NCI-H1436 (cell line): ENCODE data around the gene DFFB.

Experiments
- DNase-seq: peaks from one replicate; lab custom pipeline; 2025; lab: John Stamatoyannopoulos, UW

DFFB gene

DNA sequence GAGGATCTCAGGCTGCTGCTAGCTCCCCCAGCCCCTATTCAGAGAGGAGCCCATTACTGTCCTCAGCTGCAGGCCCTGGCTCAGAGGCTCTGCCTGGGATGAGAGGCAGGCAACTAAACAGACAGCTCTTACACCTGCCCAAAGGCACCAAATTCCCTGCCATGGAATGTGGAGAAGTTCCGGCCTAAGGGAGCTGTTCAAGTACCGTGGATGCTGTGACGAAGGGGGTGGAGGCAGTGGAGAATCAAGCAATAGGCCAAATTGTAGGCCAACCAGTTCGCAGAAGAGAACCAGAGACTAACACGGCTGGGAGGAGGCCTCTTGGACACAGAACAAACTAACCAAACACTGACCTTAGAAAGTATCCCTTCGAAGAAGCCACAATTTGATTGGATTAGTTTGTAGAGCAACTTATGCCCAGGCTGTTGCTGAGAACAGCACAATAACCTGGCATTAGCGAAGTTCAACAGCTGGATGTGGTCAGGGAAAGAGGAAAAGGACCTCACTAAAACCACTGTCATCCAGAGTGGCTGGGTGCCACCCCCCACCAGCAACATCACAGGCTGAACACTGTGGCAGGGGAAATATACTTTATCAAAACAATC is 39.2 kb downstream of the DFFB start:
- DNase-seq = no peak

DNA sequence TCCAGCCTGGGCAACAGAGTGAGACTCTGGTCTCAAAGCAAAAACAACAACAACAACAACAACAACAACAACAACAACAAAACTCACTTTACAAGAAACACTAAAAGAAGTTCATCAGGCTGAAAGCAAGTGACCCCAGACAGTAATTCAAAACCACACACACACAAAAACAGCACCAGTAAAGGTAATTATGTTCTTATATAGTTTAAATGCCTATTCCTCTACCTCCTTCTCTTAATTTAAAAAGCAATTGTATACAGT is 41.1 kb downstream of the DFFB start:
- DNase-seq = no peak

DNA sequence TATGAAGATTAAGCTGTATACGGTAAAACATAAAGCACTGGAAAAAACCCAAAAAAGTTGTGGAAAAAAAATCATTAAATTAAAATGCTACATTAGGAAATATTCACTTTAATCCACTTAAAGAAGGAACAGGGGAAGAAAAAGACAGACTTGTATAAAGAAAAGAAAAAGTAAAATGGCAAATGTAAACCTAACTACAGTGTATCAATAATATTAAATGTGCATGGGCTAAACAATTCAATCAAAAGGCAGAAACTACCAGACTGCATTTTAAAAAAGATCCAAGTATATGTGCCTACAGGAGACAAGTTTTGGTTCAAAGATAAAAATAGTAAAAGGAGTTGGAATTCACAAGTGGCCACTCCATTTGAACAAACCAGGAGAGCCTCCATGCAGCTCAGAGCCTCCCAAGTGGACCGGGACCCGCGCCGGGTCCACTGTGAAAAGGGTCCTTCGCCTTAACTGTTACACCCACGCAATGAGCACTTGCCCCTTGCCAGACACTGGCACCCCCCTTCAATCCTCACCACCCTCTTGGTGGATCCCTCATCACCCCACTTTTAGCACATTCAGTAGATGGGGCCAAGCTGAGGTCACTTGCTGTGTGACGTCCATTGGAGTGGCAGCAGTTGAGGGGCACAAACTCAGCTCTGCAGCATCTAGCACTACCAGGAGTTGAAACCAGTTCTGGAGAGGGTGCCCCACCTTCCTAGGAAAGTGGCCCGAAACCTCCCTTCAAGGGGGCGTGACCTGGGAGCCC is 41.9 kb downstream of the DFFB start:
- DNase-seq = no peak

DNA sequence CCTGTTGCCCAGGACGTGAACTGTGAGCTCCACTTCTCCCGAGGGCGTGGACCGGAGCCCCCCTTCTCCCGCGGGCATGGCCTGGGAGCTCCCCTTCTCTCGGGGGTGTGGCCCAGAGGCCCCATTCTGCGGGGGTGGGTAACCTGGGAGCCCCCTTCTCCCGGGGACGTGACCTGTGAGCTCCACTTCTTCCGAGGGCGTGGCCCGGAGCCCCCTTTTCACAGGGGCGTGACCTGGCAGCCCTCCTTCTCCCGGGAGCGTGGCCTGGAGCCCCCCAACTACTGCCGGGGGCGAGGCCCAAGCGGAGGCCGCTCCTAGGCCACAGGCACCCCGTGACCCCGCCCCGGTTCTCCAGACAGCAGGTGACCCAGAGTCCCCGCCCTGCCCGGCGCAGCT is 42.5 kb downstream of the DFFB start:
- no peak for DNase-seq

DNA sequence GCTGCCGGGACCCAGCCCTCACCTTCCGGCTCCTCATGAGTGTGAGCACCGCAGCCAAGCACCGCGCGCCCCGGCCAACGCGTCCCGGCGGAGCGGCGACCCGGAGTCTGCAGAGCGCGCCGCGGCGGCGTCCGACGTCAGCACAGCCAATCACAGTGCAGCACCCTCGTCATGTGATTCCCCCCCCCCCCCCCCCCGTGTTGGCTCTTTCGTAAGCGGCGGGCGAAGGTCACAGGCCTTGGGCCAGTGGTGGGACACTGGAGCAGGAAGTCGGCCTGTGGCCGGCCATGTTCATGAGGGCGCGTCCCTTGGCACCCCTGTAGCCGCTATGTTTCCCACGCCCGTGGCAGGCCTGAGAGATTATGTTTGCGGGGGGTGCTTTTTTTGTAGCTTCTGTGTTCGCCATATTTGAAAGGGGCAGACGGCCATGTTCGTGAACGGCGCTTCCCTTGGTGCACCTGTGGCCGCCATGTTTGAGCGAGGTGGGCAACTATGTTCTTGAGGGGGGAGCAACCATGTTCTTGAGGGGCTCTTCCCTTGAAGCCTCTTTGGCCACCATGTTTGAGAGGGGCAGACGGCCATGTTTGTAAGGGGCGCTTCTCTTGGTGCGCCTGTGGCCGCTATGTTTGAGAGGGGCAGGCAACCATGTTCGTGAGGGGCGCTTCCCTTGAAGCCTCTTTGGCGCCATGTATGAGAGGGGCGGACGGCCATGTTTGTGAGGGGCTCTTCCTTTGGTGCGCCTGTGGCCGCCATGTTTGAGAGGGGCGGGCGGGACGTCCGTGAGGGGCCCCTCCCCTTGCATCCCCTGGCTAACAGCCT is 43.1 kb downstream of the DFFB start, which contains the start of gene C1orf174:
Gene C1orf174, minus strand, starts transcription at position 123 of the 819 bp plus-strand sequence. Its CDS starts 86 bp downstream, at position 37.
- DNase-seq = peak; percentile 96

DNA sequence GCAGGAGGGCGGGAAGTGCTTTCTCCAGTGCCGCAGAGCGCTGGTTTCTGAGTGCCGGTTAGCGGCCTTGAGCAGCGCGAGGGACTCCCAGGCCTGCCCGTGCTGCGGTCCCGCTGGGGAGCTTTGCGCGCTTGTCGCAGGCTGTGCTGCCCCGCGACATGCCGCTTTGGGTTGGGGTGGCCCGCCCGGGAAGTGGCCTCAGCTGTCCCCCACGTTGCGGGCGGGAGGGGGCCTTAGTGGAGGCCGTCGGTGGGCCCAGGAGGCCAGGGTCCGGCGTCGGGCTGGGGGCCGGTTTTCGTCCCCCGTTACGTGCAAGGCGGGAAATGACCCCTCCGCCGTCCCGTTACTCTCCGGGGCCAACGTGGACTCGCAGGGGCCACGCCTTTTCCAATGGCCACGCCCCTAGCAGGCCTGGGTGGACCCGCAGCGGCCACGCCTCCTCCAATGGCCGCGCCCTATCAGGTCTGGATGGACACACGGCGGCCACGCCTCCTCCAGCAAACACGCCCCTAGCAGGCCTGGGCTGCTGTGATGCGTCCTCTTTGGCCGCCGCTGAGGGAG is 43.8 kb downstream of the DFFB start:
- peak; percentile 92 for DNase-seq

DNA sequence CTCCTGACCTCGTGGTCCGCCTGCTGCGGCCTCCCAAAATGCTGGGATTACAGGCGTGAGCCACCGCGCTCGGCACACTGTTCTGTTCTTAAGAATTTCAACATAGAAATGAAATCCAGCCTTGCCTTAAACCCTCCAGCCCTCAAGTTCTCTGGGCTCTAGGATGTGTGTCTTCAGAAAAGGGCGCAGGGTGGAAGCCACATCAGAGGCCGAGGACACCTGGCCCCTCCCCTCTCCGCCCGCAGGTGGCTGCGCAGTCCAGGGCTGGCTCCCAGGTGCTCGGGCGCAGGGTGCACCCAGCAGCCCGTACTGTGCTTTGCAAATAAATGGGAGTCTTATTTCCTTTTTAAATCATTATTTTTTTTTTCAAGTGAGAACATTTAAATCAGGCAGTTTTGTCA is 44.8 kb downstream of the DFFB start:
- DNase-seq = no peak

DNA sequence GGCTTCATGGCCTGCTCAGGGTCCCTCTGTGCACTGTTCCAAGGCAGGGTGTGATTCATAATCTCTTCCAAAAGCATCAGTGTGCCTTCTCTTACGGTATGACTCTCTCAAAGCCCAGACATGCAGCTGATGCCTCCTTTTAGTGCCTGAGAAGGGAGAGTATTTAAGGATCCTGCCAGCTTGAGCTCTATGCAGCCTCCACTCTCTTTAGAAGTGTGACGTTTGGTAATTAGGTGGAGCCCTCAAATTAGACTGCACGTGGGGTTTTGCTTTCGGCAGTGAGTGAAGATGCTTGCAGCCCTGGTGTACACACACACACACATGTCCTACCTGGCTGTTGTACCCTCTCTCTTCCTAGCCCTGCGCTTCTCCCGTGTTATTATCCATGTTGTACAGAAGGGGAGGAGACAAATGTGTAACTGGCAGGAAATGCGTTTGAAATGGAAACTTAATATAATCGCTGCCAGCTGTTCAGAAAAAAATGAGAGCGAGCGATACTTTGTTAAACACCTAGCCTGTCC is 45.4 kb downstream of the DFFB start:
- DNase-seq = no peak

DNA sequence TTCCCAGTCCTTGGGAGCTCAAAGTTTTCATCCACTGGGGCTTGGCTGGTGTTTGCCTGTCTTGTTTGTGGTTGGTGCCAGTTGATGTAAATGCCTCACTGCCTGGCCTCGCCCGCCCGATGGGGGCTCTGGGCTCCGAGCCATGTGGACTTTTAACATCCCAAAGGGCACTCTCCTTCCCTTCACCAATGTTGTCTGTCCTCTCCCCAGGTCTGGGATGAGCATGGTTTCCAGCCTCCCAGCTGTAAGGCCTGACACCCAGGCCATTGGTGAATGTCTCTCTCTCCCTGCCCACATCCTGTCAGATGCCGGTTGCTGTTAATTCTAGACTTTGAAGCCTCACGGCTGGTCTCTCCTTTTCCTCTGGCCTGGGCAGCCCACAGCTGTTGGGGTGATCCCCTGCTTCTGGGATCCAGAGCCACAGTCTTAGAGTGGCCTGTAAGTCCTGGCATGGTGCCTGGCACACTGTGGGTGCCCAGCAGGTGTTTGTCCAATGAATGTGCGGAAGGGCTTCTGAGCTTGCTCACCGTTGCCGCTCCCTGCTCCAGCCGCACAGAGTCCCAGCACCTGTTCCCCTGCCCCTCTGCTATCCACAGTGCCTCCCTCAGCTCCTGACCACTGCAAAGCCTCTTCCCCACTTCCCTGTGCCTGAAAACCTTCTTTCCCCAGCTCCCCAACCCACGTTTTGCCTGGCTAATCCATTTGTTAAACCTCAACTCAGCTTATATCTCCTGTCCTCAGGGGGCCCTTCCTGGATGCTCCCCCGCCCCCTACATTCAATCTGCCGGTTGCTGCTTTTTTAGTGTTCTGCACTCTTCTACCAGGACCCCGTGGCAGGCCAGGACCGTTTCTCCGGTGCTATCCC is 46.1 kb downstream of the DFFB start:
- no peak for DNase-seq

DNA sequence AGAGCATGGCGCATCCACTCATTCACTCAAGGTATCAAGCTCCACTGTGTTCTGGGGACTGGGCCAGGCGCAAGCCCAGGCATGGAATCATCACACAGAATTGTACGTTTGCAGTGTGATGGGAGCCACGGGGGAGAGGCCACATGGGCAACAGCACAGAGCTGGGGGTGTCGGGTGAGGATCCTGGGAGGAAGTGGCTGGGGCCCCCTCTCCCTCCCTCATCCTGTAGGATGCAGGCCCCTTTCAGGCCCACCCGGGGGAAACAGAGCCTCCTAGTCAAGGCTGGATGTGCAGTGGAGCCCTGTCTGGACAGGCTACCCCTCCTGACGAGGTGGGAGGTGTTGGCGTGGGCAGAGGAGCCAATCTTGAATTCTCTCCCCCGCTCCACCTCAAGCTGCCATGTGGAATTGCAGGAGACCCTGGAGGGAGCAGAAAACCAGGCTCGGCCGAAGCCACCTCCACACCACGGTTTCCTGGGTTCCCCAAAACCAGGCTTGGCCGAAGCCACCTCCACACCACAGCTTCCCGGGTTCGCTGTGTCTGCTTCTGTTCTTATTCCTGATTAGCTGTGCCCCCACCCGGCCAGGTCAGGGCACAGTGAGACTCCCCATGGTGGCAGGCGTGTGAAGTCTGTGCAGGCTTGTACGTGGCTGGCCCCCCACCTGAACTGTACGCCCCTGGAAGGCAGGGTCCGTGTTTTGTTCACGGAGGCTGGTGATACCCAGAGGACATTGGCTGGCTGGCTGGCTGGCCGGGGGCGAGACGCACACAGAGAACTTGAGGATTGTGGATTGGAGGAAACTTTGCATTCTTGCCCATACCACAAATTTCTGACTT is 46.9 kb downstream of the DFFB start:
- DNase-seq = no peak

DNA sequence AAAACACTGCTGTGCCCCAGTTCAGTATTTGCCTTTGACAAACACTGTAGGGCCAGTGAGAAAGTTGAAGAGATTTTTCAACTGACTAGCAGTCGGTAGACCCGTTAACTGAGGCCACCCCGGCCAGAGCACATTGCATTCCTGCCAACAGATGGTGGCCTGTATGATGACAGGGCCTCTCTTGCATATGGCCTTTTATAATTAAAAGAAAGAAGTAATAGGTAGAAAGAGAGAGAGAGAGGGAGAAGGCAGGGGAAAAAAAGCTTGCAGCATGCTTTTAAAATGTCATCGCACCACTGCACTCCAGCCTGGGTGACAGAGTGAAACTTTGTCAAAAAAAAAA is 47.5 kb downstream of the DFFB start:
- DNase-seq = no peak

DNA sequence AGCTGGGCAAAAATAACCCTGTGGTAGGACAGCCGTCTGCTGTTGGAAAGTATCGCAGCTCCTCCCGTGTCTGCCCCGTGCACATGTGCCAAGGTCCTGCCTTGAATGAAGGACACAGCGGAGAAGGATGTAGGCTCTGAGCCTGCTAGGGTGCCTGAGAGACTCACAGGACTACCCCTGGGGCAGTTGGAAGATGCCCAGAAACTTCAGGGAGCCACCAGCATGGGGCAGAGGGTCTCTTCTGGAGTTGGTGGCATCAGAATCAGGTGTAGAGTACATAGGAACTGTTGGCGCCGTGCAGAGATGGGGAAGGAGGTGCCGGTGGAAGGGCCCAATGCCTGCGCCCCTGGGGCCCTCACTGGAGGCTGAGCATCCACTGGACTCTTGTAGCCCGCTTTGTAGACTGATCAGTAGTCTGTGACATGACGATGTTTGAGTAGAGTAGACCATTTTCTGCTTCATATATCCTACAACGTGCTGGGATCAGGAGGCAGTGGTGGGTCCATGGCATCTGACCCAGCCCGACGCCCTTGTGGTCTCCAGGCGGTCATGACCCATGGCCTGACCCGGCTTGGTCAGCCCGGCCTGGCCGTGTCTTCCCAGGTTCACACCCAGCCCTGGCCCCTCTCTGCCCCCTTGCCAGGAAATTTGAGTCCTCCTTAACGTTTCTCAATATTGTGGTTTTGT is 48.1 kb downstream of the DFFB start:
- no peak for DNase-seq

DNA sequence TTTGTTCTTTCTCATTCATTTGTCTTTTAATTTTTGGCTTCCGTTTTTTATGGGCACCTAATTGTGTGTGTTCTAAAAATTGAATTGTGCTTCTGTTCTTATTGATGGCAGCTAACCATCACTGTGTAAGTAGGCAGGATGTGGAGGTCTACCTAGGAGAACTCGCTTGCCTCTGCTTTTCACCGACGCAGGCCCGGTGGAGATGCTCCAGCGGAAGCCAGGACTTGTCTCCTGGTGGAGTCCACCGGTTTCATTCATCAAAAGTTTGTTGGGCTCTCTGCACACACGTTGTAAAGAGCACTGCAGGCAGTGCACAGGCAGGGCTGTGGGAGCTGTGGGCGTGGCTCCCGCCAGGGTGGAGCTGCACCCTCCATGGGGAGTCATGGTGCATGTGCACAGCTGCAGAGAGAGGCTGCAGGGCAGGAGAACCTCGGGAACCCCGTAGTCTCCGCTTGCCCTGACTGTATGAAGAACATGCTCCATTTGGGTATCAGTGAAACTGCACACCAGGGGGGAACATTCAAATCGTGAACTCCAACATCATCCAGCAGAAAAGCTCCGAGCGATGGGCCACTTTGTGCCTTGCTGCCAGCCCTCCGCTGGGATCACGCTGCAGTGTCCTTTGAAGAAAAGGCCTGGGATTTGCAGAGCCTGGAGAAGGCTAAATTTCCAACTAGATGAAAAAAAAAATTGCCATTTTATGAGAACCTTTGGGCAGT is 48.8 kb downstream of the DFFB start:
- DNase-seq = no peak

DNA sequence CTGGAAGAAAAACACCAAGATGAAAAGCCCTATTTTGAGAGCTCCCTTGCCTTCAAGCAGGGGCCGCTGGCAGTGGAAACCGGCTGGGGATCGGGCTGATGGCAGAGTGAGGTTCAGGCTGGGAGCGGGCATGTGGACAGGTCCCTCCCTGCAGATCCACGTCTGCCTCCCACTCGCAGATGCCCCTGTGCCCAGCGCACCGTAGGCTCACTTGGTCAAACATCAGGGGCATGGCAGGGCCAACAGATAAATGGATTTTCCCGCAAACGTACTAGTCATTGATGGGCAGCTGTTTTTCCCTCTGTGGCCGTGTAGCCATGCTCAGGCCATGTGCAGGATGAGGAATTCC is 49.4 kb downstream of the DFFB start:
- no peak for DNase-seq

DNA sequence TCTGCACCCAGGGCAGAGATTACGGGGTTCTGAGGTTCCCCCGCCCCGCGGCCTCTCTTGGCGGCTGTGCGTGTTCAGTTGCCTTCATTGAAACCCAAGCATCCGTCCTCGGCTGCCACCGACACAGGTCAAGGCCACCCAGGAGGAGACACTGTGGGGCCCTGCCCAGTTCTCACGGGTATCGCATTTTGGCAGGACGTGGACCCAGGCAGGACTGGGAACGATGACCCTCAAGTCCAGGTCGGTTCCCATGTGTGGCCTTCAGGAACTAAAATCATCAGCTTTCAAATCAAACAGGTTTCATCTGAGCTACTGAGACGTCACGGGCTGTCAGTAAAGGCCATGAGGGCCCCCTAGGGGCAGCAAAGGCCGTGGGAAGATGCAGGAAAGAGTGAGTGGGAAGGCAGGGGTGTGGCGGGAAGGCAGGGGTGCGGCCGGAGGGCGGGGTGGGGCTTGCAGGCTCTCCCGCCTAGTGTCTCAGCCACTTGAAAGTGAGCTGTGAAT is 49.8 kb downstream of the DFFB start:
- DNase-seq = no peak

DNA sequence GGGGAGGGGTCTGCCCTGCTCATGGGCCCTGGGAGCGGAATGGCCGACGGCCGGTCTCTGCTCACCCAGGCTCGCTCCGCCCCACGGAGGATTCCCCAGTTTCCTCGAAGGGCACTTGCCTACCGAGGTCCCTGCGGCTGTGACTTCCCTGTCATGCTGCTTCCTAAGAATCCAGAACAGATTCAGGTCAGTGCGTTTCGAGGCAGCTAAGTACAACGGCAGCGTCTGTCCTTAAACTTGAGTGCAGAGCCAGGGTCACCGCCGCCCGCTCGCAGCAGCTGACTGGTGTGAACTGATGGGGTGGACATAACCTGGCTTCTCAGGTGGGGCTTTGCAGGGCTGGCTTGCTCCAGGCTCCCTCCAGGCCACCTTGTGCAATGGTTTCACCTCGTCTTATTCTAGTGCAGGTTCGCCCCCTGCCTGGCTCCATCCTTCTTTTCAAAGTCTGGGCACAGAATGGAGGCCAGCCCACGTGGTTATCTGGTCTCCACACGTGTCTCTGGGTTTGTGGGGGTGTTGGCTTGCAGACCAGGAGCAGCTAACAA is 50.4 kb downstream of the DFFB start:
- DNase-seq = no peak

DNA sequence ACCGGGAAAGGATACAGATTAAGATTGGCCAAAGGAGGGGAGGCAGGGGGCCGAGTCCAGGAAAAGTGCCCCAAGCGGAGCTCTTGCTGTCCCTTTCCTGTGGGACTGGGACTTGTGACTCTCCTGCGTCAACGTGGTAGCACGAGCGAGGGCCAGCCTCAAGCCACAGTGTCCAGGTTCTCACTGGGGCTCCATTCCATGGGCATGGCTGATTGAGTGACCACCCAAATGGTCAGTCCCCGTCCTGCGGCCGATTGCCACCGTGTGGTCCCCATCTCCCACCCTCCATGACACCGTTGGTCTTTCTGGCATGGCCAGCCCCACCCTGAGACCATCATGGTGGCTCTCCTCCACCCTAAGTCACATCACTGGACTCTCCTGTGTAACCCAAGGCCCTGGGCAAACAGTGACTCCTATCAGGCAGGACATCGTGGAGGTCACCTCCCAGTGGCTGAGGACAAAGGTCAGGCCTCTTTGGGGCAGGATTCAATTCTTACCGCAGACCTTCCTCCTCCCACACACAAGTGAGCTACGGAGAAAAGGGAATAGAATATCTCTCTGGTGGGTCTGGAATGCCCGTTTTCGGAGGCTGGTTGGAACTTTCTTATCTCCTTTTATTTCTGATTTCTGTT is 51.7 kb downstream of the DFFB start:
- DNase-seq = no peak

DNA sequence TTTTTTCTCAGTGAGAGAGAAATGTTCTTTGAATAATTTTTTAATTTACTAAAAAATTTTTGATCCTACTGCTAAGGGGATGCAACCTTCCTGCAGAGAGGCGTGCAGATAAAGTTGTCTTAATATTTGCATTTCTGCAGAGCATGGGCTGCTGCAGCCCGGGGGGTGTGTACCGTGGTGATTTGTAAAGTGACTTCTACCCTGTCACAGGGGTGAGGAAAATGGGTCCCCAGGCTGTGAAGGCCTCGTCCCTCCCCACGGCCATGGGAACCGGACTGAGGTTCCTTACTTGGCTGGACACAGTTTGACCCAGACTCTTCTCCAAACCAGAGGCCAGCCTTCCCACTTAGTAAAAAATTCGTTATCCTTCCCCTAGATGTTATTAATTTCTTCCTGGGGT is 52.3 kb downstream of the DFFB start:
- no peak for DNase-seq
